Measurements from ENCODE around the gene FAM3D.

The FAM3D gene

GRCh38 chr3:58623961-58624360, 42.6 kb downstream of the FAM3D start:
- H3K4me3 ChIP-seq (ENCODE audit: low read depth, low read length), result no peak overlapping the region
- TF ChIP-seq, protein P1, sequence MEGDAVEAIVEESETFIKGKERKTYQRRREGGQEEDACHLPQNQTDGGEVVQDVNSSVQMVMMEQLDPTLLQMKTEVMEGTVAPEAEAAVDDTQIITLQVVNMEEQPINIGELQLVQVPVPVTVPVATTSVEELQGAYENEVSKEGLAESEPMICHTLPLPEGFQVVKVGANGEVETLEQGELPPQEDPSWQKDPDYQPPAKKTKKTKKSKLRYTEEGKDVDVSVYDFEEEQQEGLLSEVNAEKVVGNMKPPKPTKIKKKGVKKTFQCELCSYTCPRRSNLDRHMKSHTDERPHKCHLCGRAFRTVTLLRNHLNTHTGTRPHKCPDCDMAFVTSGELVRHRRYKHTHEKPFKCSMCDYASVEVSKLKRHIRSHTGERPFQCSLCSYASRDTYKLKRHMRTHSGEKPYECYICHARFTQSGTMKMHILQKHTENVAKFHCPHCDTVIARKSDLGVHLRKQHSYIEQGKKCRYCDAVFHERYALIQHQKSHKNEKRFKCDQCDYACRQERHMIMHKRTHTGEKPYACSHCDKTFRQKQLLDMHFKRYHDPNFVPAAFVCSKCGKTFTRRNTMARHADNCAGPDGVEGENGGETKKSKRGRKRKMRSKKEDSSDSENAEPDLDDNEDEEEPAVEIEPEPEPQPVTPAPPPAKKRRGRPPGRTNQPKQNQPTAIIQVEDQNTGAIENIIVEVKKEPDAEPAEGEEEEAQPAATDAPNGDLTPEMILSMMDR (conservative IDR thresholded peaks at IDR 0.05; ENCODE audit: low read depth, low read length), result no peak
- DNase-seq (ENCODE audit: low read depth), result peak; percentile 44

DNA sequence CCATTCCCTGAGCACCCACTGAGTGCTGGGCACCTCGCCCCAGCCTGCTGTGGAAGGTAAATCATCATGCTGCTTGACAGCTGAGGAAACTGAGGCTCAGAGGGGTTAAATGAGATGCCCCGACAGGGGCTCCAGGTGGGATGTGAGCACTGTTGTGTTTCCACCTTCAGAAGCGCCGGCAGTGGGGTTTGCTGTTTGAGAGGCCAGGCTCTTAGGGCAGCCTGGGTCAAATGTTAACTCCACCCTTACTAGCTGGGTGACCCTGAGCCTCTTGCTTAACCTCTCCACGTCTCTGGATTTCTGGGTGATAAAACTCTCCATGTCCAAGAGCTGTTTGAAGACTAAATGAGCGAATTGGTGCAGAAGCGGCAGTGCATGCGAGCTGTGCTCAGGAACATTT, 43.1 kb downstream of the FAM3D start:
- H3K4me3 ChIP-seq (ENCODE audit: low read depth, low read length), result no peak overlapping the region
- no peak for DNase-seq (ENCODE audit: low read depth)
- TF ChIP-seq, protein P1 (conservative IDR thresholded peaks at IDR 0.05; ENCODE audit: low read depth, low read length), result no peak

DNA sequence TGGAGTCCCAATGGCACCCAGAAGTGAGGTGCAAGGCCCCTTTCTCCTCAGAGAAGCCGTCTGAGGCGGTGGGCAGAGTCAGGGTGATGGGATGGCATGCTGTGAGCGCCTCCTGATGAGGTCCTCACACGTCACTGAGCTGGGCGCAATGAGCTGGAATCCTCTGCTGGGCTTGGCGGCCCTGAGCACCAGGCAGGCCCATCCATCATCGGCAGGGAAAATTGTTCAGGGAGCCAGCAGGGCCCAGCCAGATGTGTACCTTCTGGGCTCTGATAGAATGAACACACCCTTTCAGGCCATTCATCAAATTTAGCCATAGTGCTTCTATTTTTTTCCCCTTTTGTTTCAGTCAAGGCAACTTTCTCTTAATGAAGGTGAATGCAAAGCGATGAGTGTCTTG, 43.7 kb downstream of the FAM3D start:
- DNase-seq (ENCODE audit: low read depth), result no peak
- H3K4me3 ChIP-seq (ENCODE audit: low read depth, low read length), result no peak overlapping the region
- TF ChIP-seq, protein P1 (conservative IDR thresholded peaks at IDR 0.05; ENCODE audit: low read depth, low read length), result no peak

DNA sequence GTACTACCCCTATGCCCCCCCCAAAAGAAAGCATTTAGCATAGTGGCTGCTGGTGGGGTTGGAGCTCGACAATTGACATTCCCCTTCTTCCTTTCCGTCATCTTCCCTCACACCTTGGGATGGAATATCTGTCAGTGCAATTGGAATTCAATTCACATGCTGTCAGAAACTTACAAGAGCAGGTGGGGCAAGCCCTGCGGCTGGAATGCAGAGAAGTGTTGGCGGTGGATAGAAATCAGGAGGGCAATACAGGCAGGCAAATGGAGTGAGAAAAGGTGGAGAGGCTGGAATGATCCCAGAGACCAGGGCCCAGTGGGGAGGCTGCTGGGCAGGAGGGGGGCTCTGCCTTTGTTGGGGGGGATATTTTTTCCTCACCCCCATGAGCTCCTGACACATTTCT, 44.1 kb downstream of the FAM3D start:
- TF ChIP-seq, protein P1 (conservative IDR thresholded peaks at IDR 0.05; ENCODE audit: low read depth, low read length), result no peak
- DNase-seq (ENCODE audit: low read depth), result no peak
- H3K4me3 ChIP-seq (ENCODE audit: low read depth, low read length), result no peak overlapping the region

DNA sequence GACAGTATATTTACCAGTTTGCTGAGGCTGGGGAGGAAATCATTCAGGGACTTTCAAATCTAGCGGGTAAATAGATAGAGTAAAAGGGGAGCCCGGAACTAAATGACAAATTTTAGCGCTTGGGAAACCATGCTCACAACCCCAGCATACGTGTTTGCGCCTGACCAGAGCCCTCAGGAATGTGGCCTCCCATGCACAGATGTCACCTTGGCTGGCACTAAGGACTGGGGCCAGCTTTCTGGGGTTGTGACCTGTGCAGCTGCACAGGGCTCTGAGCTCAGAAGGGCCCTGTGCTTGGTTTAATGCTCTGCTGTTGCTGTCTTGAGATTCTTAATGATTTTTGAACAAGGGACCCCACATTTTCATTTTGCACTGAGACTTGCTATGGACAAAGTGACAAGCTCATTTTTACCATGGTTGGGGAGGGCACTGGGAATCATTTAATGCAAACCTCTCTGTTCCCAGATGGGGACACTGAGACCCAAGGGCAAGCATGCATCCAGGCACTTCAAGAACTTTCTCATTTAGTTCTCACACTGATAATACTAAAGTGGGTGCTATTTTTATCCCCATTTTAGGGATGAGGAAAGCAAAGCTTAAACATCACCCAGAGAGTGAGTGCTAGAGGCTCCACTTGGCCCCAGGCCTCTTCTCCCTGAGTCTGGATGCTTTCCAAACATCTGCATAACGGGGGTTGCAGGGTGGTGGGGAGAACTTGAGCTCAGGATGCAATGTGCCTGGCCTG, 45.3 kb downstream of the FAM3D start:
- no peak overlapping the region for H3K4me3 ChIP-seq (ENCODE audit: low read depth, low read length)
- DNase-seq (ENCODE audit: low read depth), result no peak
- TF ChIP-seq, protein P1 (conservative IDR thresholded peaks at IDR 0.05; ENCODE audit: low read depth, low read length), result no peak

GRCh38 chr3:58620421-58620820, 46.2 kb downstream of the FAM3D start:
- DNase-seq (ENCODE audit: low read depth), result no peak
- H3K4me3 ChIP-seq (ENCODE audit: low read depth, low read length), result no peak overlapping the region
- TF ChIP-seq, protein P1 (conservative IDR thresholded peaks at IDR 0.05; ENCODE audit: low read depth, low read length), result no peak

DNA sequence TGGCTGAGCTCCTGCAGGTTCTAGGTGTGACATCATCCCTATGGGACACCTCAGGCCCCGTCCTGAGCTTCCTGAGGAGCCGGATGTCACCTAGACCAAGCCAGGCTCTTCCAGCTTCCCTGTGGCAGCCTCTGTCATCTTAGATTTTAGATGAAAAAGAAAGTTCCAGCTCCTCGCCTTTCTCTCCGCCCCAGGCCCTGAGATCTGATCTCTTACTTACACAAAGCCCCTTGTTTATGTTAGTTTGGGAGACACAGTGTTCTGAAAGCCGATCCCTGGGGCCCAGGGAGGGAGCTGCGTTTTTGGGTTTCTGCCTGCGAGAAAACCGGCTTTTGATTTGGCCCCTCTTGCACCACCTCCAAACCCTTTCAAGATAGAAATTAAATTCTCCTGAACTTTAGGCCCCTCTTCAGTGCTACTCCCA, 49.2 kb downstream of the FAM3D start:
- peak; percentile 58 for DNase-seq (ENCODE audit: low read depth)
- TF ChIP-seq, protein P1 (conservative IDR thresholded peaks at IDR 0.05; ENCODE audit: low read depth, low read length), result no peak
- no peak overlapping the region for H3K4me3 ChIP-seq (ENCODE audit: low read depth, low read length)
